Panc1 (cell line): ENCODE data around the gene SPECC1. TPM values are rescaled to one million over a fixed set of nuclear protein-coding genes. Genes with fewer than 3 reads are reported as not detected.

ENCODE experiments used
- ATAC-seq: fragments of 200-7000 bp; cut with Tn5 transposase; 2 replicates; pipeline ENCODE4 v1.9.1; 2020; ENCODE audit warnings: mild to moderate bottlenecking, moderate library complexity
- BruUV-seq: library from RNA; stranded (reverse); fragments of 400-500 nt; replicated peaks from 2 replicates; lab custom pipeline; 2021; lab: Mats Ljungman, UMichigan
- CTCF ChIA-PET: fragments of 300-600 bp; sonication (Branson Sonifier 250); formaldehyde crosslinking; loops from one replicate; lab custom pipeline; 2022; ENCODE audit warnings: antibody characterized with exemption; lab: Charles Lee
- POLR2A ChIA-PET: fragments of 300-600 bp; sonication (Branson Sonifier 250); formaldehyde crosslinking; loops from one replicate; lab custom pipeline; 2022; ENCODE audit warnings: antibody characterized with exemption; lab: Charles Lee
- DNase-seq: peaks from one replicate; pipeline ENCODE4 v3.0.0-alpha.2; 2010; ENCODE audit warnings: low read depth, low spot score
- H3K27ac ChIP-seq: 2 replicates; pipeline ENCODE4 v1.5.1; 2011; ENCODE audit warnings: mild to moderate bottlenecking, low read length, inconsistent platforms
- H3K27me3 ChIP-seq: fragments of 200-500 bp; sonication (Bioruptor generic); 2 replicates; pipeline ENCODE4 v1.6.0; 2014; ENCODE audit warnings: low read length, inconsistent platforms; ENCODE audit not compliant: control insufficient read depth, insufficient read depth
- H3K36me3 ChIP-seq: fragments of 200-500 bp; sonication (Bioruptor generic); 2 replicates; pipeline ENCODE4 v1.5.1; 2014; ENCODE audit warnings: inconsistent platforms, mild to moderate bottlenecking, low read length, moderate library complexity; ENCODE audit not compliant: control insufficient read depth, insufficient read depth
- H3K4me1 ChIP-seq: 2 replicates; pipeline ENCODE4 v1.5.1; 2011; ENCODE audit warnings: inconsistent platforms, mild to moderate bottlenecking, low read length, moderate library complexity; ENCODE audit not compliant: control insufficient read depth, insufficient read depth
- H3K4me3 ChIP-seq, 2 experiments: 2 replicates each; pipeline ENCODE4 v1.5.1; 2011 to 2012; ENCODE audit warnings: low read depth in 2 of 2, low read length in 2 of 2, mild to moderate bottlenecking in 2 of 2, inconsistent platforms in 1 of 2, moderate library complexity in 1 of 2
- H3K9me3 ChIP-seq: fragments of 200-500 bp; sonication (Bioruptor generic); 2 replicates; pipeline ENCODE4 v1.5.1; 2014; ENCODE audit warnings: low read depth, mild to moderate bottlenecking, inconsistent platforms, low read length, moderate library complexity; ENCODE audit not compliant: control insufficient read depth, insufficient read depth
- CTCF ChIP-seq: fragments of 450-650 bp; IDR thresholded peaks from 2 replicates; pipeline ENCODE4 v1.5.1; 2017; ENCODE audit warnings: mild to moderate bottlenecking
- POLR2AphosphoS5 ChIP-seq: IDR thresholded peaks from 2 replicates; pipeline ENCODE4 v1.6.1; 2012; ENCODE audit warnings: mild to moderate bottlenecking, low read depth, low read length, moderate library complexity
- REST ChIP-seq, 2 experiments: IDR thresholded peaks; 2 replicates each; pipeline ENCODE4 v1.6.1; 2011 to 2012; ENCODE audit warnings: low read depth in 2 of 2, control low read depth in 1 of 2, low read length in 1 of 2, mild to moderate bottlenecking in 1 of 2, moderate library complexity in 1 of 2; ENCODE audit not compliant: insufficient read depth in 1 of 2
- SIN3A ChIP-seq: IDR thresholded peaks from 2 replicates; pipeline ENCODE4 v1.6.1; 2012; ENCODE audit warnings: low read depth, mild to moderate bottlenecking, low read length, moderate library complexity, borderline replicate concordance; ENCODE audit not compliant: insufficient read depth
- TCF7L2 ChIP-seq: IDR thresholded peaks from 2 replicates; pipeline ENCODE4 v1.6.1; 2011; ENCODE audit warnings: mild to moderate bottlenecking, low read depth, low read length, inconsistent platforms
- in situ Hi-C: cut with HindIII; loops from 2 replicates; pipeline ENCODE4 v1.10.0; 2016; ENCODE audit warnings: low sequenced_read_pairs, low pct_unique_long_range_greater_than_20kb
- intact Hi-C: fragments of 100-400 bp; cut with micrococcal nuclease; formaldehyde crosslinking; loops from one replicate; pipeline ENCODE4 v1.10.0; 2022; ENCODE audit not compliant: unreplicated experiment
- total RNA-seq: library from RNA; stranded (reverse); gene quantifications from one replicate; pipeline ENCODE4 v1.2.1, GENCODE V29; 2021; ENCODE audit not compliant: unreplicated experiment

Gene SPECC1
- total RNA-seq, 1 experiment from 2014 or later, result 80.8 TPM

DNA sequence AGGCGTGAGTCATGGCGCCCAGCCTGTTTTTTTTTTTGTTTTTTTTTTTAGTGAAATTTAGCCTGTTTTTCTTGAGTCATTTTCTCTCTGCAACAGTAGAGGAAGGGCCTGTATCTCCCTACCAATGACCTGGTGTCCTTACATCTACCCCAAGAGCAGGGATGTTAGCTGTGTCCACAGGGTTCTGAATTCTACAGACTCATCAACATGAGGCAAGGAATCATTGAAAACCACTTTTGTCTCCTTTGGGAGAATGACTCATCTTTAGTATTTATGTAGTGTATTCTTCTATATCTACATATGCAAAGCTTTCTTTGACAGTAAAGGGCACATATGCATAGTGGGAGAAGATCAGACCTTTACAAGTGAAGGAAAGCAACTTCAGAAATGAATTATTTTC lies 105.3 kb downstream of the SPECC1 start:
- no TSS peak for BruUV-seq
- POLR2A ChIA-PET, result no interaction called here
- no peak overlapping the region for H3K27ac ChIP-seq
- H3K9me3 ChIP-seq, result no peaks in the 10 kb centered on the region
- in situ Hi-C loops (no loop called here), intact Hi-C loops (no loop called here)
- no peak for TF ChIP-seq CTCF
- TF ChIP-seq TCF7L2, result no peak
- H3K4me1 ChIP-seq, result no peaks in the 10 kb centered on the region
- no peak overlapping the region for H3K4me3 ChIP-seq
- peaks cover 4% of the 10 kb centered on the region; the same call in 1 of the 2 replicates for H3K36me3 ChIP-seq
- DNase-seq (no peak), ATAC-seq (no peak)
- CTCF ChIA-PET, result no interaction called here
- H3K27me3 ChIP-seq, result no peaks in the 10 kb centered on the region

GRCh38 chr17:20116683-20117309 lies 107.6 kb downstream of the SPECC1 start:
- no peaks in the 10 kb centered on the region for H3K27me3 ChIP-seq
- intact Hi-C loops, result loop anchor here (2.0 kb wide), 1 partner anchor 124 kb away; no protein-coding TSS in a partner anchor
- no peak overlapping the region for H3K27ac ChIP-seq
- in situ Hi-C loops, result no loop called here
- H3K36me3 ChIP-seq, result peaks cover 4% of the 10 kb centered on the region; the same call in 1 of the 2 replicates
- DNase-seq (no peak), ATAC-seq (peak; percentile 87)
- BruUV-seq, result no TSS peak
- H3K9me3 ChIP-seq, result no peaks in the 10 kb centered on the region
- H3K4me3 ChIP-seq, result no peak overlapping the region
- ChIA-PET POLR2A (no interaction called here), CTCF (interaction anchor here (1.2 kb wide), 1 partner anchor 124 kb away, joined by 6 read pairs; no protein-coding TSS in a partner anchor)
- no peaks in the 10 kb centered on the region for H3K4me1 ChIP-seq
- TF ChIP-seq REST (IDR thresholded peaks at IDR 0.05; ENCODE audit: insufficient read depth in 1 of 2, low read depth in 2 of 2, low read length in 1 of 2) (no peak), POLR2AphosphoS5 (no peak), TCF7L2 (no peak), CTCF (peak; percentile 81), SIN3A (no peak)
